NCI-H526 treated with DMSO at 0.1 percent for 48 hours (cell line): ENCODE data around the gene OR2K2.
"Not testable (repeated sequence)": the region's sequence is repeated elsewhere in the genome, so short reads cannot be mapped to it uniquely, and the experiment has no call there.

Source experiments
- DNase-seq: peaks from one replicate; lab custom pipeline; 2025; lab: John Stamatoyannopoulos, UW

The OR2K2 gene

GRCh38 chr9:111297066-111297824 is 32.8 kb downstream of the OR2K2 start:
- no peak for DNase-seq

GRCh38 chr9:111294691-111295451 is 35.2 kb downstream of the OR2K2 start:
- no peak for DNase-seq

GRCh38 chr9:111287127-111287526 is 42.9 kb downstream of the OR2K2 start:
- no peak for DNase-seq

- DNase-seq, result no peak
Observed at GRCh38 chr9:111284703-111285102, 45.3 kb downstream of the OR2K2 start.

GRCh38 chr9:111282845-111283244 is 47.2 kb downstream of the OR2K2 start:
- no peak for DNase-seq

- not testable (repeated sequence) for DNase-seq
Observed at GRCh38 chr9:111280795-111281194, 49.2 kb downstream of the OR2K2 start.
